ENCODE results near the gene MEST. TPM values are rescaled to one million over a fixed set of nuclear protein-coding genes. Genes with fewer than 3 reads are reported as not detected.
"Not testable (repeated sequence)": the region's sequence is repeated elsewhere in the genome, so short reads cannot be mapped to it uniquely, and the experiment has no call there.

MEST gene
- total RNA-seq (10 to 100 TPM in 1 of 2 donors, 1 to 10 TPM in 1; 9.0 to 23.0 TPM), polyA plus RNA-seq (1 to 10 TPM; 2.7 to 4.9 TPM)
- long read RNA-seq, donor 1, transcript MEST-201 (12 exons, 2,505 nt) = major isoform, 10 of 15 reads
- long read RNA-seq, donor 1, partial matches to known transcripts = 2 of 15 reads
- long read RNA-seq, donor 1, other reads (novel, unspliced or antisense) = 1 of 15 reads
- long read RNA-seq, donor 2, transcript MEST-201 (12 exons, 2,505 nt) = major isoform, 18 of 25 reads
- long read RNA-seq, donor 2, partial matches to known transcripts = 3 of 25 reads
- long read RNA-seq, donor 2, other reads (novel, unspliced or antisense) = 1 of 25 reads

GRCh38 chr7:130491841-130492522, at the start of gene MEST:
Gene MEST, plus strand, starts transcription at chr7:130492085. Its CDS starts 229 bp downstream, at chr7:130492314.
- Histone ChIP-seq H3K4me1 (ENCODE audit: control insufficient read depth in 1 of 2, insufficient read depth in 2 of 2, low read length in 2 of 2) (no peaks in the 10 kb centered on the region), H3K36me3 (ENCODE audit: control insufficient read depth in 1 of 2, insufficient read depth in 2 of 2, low read length in 1 of 2) (no peaks in the 10 kb centered on the region), H3K4me3 (ENCODE audit: low read length in 2 of 2) (peak within 1 kb of the TSS; percentile 11 to 19), H3K9me3 (ENCODE audit: control insufficient read depth, low read length) (no peaks in the 10 kb centered on the region), H3K27me3 (ENCODE audit: control insufficient read depth in 1 of 2, insufficient read depth in 2 of 2, low read length in 1 of 2) (no peaks in the 10 kb centered on the region), H3K27ac (ENCODE audit: low read depth in 1 of 2, low read length in 2 of 2) (no peak within 1 kb of the TSS)
- WGBS, 2 donors = 52 to 60% methylated on average over 60 to 71 of the region's 71 CpGs
- intact Hi-C loops (cut with DNase I) = loop anchor here (5.0 kb wide), 2 partner anchors 215 to 220 kb away; no protein-coding TSS in a partner anchor
- peak; percentile 53 for ATAC-seq (ENCODE audit: low FRiP score)
- peak in 1 of 2 donors; percentile 76 for DNase-seq

GRCh38 chr7:130442601-130443000, 49.3 kb upstream of the MEST start:
- Histone ChIP-seq H3K36me3 (ENCODE audit: control insufficient read depth in 1 of 2, insufficient read depth in 2 of 2, low read length in 1 of 2) (no peaks in the 10 kb centered on the region), H3K9me3 (ENCODE audit: control insufficient read depth, low read length) (no peaks in the 10 kb centered on the region), H3K27ac (ENCODE audit: low read depth in 1 of 2, low read length in 2 of 2) (no peak overlapping the region), H3K4me3 (ENCODE audit: low read length in 2 of 2) (no peak overlapping the region), H3K27me3 (ENCODE audit: control insufficient read depth in 1 of 2, insufficient read depth in 2 of 2, low read length in 1 of 2) (no peaks in the 10 kb centered on the region), H3K4me1 (ENCODE audit: control insufficient read depth in 1 of 2, insufficient read depth in 2 of 2, low read length in 2 of 2) (no peaks in the 10 kb centered on the region)
- DNase-seq = no peak
- intact Hi-C loops (cut with DNase I) = loop anchor here (5.0 kb wide), 3 partner anchors 45 to 165 kb away; partner anchors contain the start of gene CPA4 (in 1 of the 2)
- no peak for ATAC-seq (ENCODE audit: low FRiP score)
- WGBS, 2 donors = 92 to 93% methylated on average over 7 of the region's 7 CpGs

GRCh38 chr7:130444234-130444633, 47.7 kb upstream of the MEST start:
- WGBS, 2 donors = 7 to 12% methylated on average over 3 of the region's 3 CpGs
- DNase-seq (no peak), ATAC-seq (ENCODE audit: low FRiP score) (no peak)
- intact Hi-C loops (cut with DNase I) = loop anchor here (5.0 kb wide), 3 partner anchors 47 to 167 kb away; partner anchors contain the start of gene CPA4 (in 1 of the 2)
- Histone ChIP-seq H3K4me3 (ENCODE audit: low read length in 2 of 2) (no peak overlapping the region), H3K4me1 (ENCODE audit: control insufficient read depth in 1 of 2, insufficient read depth in 2 of 2, low read length in 2 of 2) (no peaks in the 10 kb centered on the region), H3K9me3 (ENCODE audit: control insufficient read depth, low read length) (no peaks in the 10 kb centered on the region), H3K27ac (ENCODE audit: low read depth in 1 of 2, low read length in 2 of 2) (no peak overlapping the region), H3K27me3 (ENCODE audit: control insufficient read depth in 1 of 2, insufficient read depth in 2 of 2, low read length in 1 of 2) (no peaks in the 10 kb centered on the region), H3K36me3 (ENCODE audit: control insufficient read depth in 1 of 2, insufficient read depth in 2 of 2, low read length in 1 of 2) (no peaks in the 10 kb centered on the region)

- DNase-seq (no peak), ATAC-seq (ENCODE audit: low FRiP score) (no peak)
- Histone ChIP-seq H3K9me3 (ENCODE audit: control insufficient read depth, low read length) (no peaks in the 10 kb centered on the region), H3K4me3 (ENCODE audit: low read length in 2 of 2) (no peak overlapping the region), H3K4me1 (ENCODE audit: control insufficient read depth in 1 of 2, insufficient read depth in 2 of 2, low read length in 2 of 2) (no peaks in the 10 kb centered on the region), H3K36me3 (ENCODE audit: control insufficient read depth in 1 of 2, insufficient read depth in 2 of 2, low read length in 1 of 2) (no peaks in the 10 kb centered on the region), H3K27me3 (ENCODE audit: control insufficient read depth in 1 of 2, insufficient read depth in 2 of 2, low read length in 1 of 2) (no peaks in the 10 kb centered on the region), H3K27ac (ENCODE audit: low read depth in 1 of 2, low read length in 2 of 2) (no peak overlapping the region)
- 63 to 73% methylated on average over 5 of the region's 5 CpGs for WGBS, 2 donors
- intact Hi-C loops (cut with DNase I) = loop anchor here (5.0 kb wide), 3 partner anchors 48 to 168 kb away; partner anchors contain the start of gene CPA4 (in 1 of the 2)
Observed at GRCh38 chr7:130444751-130445407, 47.0 kb upstream of the MEST start.

- no peak for ATAC-seq (ENCODE audit: low FRiP score)
- 90 to 92% methylated on average over 3 of the region's 3 CpGs for WGBS, 2 donors
- DNase-seq = no peak
- H3K36me3 ChIP-seq (ENCODE audit: control insufficient read depth in 1 of 2, insufficient read depth in 2 of 2, low read length in 1 of 2) = no peaks in the 10 kb centered on the region
- no peaks in the 10 kb centered on the region for H3K9me3 ChIP-seq (ENCODE audit: control insufficient read depth, low read length)
- no peak overlapping the region for H3K27ac ChIP-seq (ENCODE audit: low read depth in 1 of 2, low read length in 2 of 2)
- no peaks in the 10 kb centered on the region for H3K27me3 ChIP-seq (ENCODE audit: control insufficient read depth in 1 of 2, insufficient read depth in 2 of 2, low read length in 1 of 2)
- H3K4me1 ChIP-seq (ENCODE audit: control insufficient read depth in 1 of 2, insufficient read depth in 2 of 2, low read length in 2 of 2) = no peaks in the 10 kb centered on the region
- H3K4me3 ChIP-seq (ENCODE audit: low read length in 2 of 2) = no peak overlapping the region
- intact Hi-C loops (cut with DNase I) = no loop called here
Observed at GRCh38 chr7:130446259-130446658, 45.6 kb upstream of the MEST start.

GRCh38 chr7:130451344-130451743, 40.5 kb upstream of the MEST start:
- H3K27me3 ChIP-seq (ENCODE audit: control insufficient read depth in 1 of 2, insufficient read depth in 2 of 2, low read length in 1 of 2); H3K4me3 ChIP-seq (ENCODE audit: low read length in 2 of 2); ATAC-seq (ENCODE audit: low FRiP score); H3K27ac ChIP-seq (ENCODE audit: low read depth in 1 of 2, low read length in 2 of 2); DNase-seq; H3K4me1 ChIP-seq (ENCODE audit: control insufficient read depth in 1 of 2, insufficient read depth in 2 of 2, low read length in 2 of 2); intact Hi-C loops (cut with DNase I); H3K9me3 ChIP-seq (ENCODE audit: control insufficient read depth, low read length); H3K36me3 ChIP-seq (ENCODE audit: control insufficient read depth in 1 of 2, insufficient read depth in 2 of 2, low read length in 1 of 2): not testable (repeated sequence)
- WGBS, 2 donors = 88 to 95% methylated on average over 3 of the region's 3 CpGs

GRCh38 chr7:130452951-130453350, 38.9 kb upstream of the MEST start:
- Histone ChIP-seq H3K4me1 (ENCODE audit: control insufficient read depth in 1 of 2, insufficient read depth in 2 of 2, low read length in 2 of 2) (no peaks in the 10 kb centered on the region), H3K4me3 (ENCODE audit: low read length in 2 of 2) (no peak overlapping the region), H3K27me3 (ENCODE audit: control insufficient read depth in 1 of 2, insufficient read depth in 2 of 2, low read length in 1 of 2) (no peaks in the 10 kb centered on the region), H3K9me3 (ENCODE audit: control insufficient read depth, low read length) (no peaks in the 10 kb centered on the region), H3K27ac (ENCODE audit: low read depth in 1 of 2, low read length in 2 of 2) (no peak overlapping the region), H3K36me3 (ENCODE audit: control insufficient read depth in 1 of 2, insufficient read depth in 2 of 2, low read length in 1 of 2) (no peaks in the 10 kb centered on the region)
- intact Hi-C loops (cut with DNase I) = no loop called here
- DNase-seq (no peak), ATAC-seq (ENCODE audit: low FRiP score) (no peak)
- WGBS, 2 donors = 80 to 90% methylated on average over 3 of the region's 3 CpGs

GRCh38 chr7:130454959-130455358, 36.9 kb upstream of the MEST start:
- no peaks in the 10 kb centered on the region for H3K4me1 ChIP-seq (ENCODE audit: control insufficient read depth in 1 of 2, insufficient read depth in 2 of 2, low read length in 2 of 2)
- H3K9me3 ChIP-seq (ENCODE audit: control insufficient read depth, low read length) = no peaks in the 10 kb centered on the region
- DNase-seq (no peak), ATAC-seq (ENCODE audit: low FRiP score) (no peak)
- no peaks in the 10 kb centered on the region for H3K36me3 ChIP-seq (ENCODE audit: control insufficient read depth in 1 of 2, insufficient read depth in 2 of 2, low read length in 1 of 2)
- intact Hi-C loops (cut with DNase I) = no loop called here
- H3K27me3 ChIP-seq (ENCODE audit: control insufficient read depth in 1 of 2, insufficient read depth in 2 of 2, low read length in 1 of 2) = no peaks in the 10 kb centered on the region
- H3K4me3 ChIP-seq (ENCODE audit: low read length in 2 of 2) = no peak overlapping the region
- H3K27ac ChIP-seq (ENCODE audit: low read depth in 1 of 2, low read length in 2 of 2) = no peak overlapping the region
- 89 to 90% methylated on average over 2 of the region's 2 CpGs for WGBS, 2 donors

Measured in aorta (tissue), 5 donors.